ENCODE results near the gene TMEM43. TPM values are rescaled to one million over a fixed set of nuclear protein-coding genes. Genes with fewer than 3 reads are reported as not detected.

Gene TMEM43
- total RNA-seq, 1 experiment from 2014 or later: 36.7 TPM

- H3K79me1 ChIP-seq (ENCODE audit: insufficient read depth, low read depth, low read length, poor library complexity, severe bottlenecking): peaks cover 9% of the 10 kb centered on the region
- no peak overlapping the region for H3K4ac ChIP-seq (ENCODE audit: low read depth, low read length)
- WGBS (ENCODE audit: extremely low coverage, insufficient read length, low lambda C conversion rate): no CpG with 5 or more reads among the region's 4 CpGs
- DNase-seq: no peak
- H4K8ac ChIP-seq (replicated peaks; ENCODE audit: insufficient read length, low read depth, low read length): no peak overlapping the region
- no peak overlapping the region for H4K5ac ChIP-seq (ENCODE audit: insufficient read length, low read depth, low read length)
- peaks cover 4% of the 10 kb centered on the region for H3K23me2 ChIP-seq (ENCODE audit: insufficient read length, low read depth, low read length, poor library complexity, severe bottlenecking)
- Mint-ChIP-seq H3K27me3 (ENCODE audit: low read depth) (no peaks in the 10 kb centered on the region), H3K4me3 (no peak overlapping the region), H3K4me1 (peaks cover 6 to 11% of the 10 kb centered on the region in 2 experiments), H3K27ac (0 out of 7 replicates have a peak overlapping the region, but pooled peaks of 1 of the 3 experiments have one; percentile 11), H3K36me3 (ENCODE audit: insufficient read depth in 1 of 3, low read depth in 3 of 3) (peaks cover 29 to 75% (median 68%) of the 10 kb centered on the region in 3 experiments; a peak in 6 of 7 replicates), H3K9me3 (no peaks in the 10 kb centered on the region; a peak in 1 of 5 replicates)
- no peak overlapping the region for H3T11ph ChIP-seq (ENCODE audit: low read length)
- H3K27ac ChIP-seq (ENCODE audit: insufficient read length, low read depth, low read length): no peak overlapping the region
- no peak for TF ChIP-seq CTCF (conservative IDR thresholded peaks at IDR 0.05)
- peaks cover 3% of the 10 kb centered on the region; the same call in 1 of the 2 replicates for H3K79me2 ChIP-seq (ENCODE audit: insufficient read depth, low read length)
- no peak overlapping the region for H3K56ac ChIP-seq (ENCODE audit: insufficient read length, low read depth, low read length)
- no peak overlapping the region for H3K4me2 ChIP-seq (ENCODE audit: insufficient read depth, insufficient read length, low read length)
- no peak overlapping the region for H2BK5ac ChIP-seq (ENCODE audit: insufficient read length, low read length)
- H2AK5ac ChIP-seq (ENCODE audit: insufficient read length, low read length): no peak overlapping the region
- no peak overlapping the region for H3K18ac ChIP-seq (ENCODE audit: insufficient read length, low read depth, low read length)
- no peak overlapping the region for H4K91ac ChIP-seq (ENCODE audit: insufficient read length, low read depth, low read length)
- no peak overlapping the region for H3K23ac ChIP-seq (ENCODE audit: insufficient read length, low read depth, low read length)
- H3K9ac ChIP-seq (ENCODE audit: extremely low read depth, insufficient read length, low read length): no peak overlapping the region
- H4K20me1 ChIP-seq (ENCODE audit: control insufficient read depth, insufficient read depth, insufficient read length): no peaks in the 10 kb centered on the region
- no peak overlapping the region for H2AFZ ChIP-seq (ENCODE audit: low read length)
- H2BK120ac ChIP-seq (ENCODE audit: low read depth, low read length, poor library complexity, severe bottlenecking): no peak overlapping the region
- H2BK15ac ChIP-seq (ENCODE audit: low read depth, low read length): no peak overlapping the region
- no peak overlapping the region for H2BK12ac ChIP-seq (ENCODE audit: insufficient read length, low read depth, low read length)
- H3K9me3 ChIP-seq (ENCODE audit: control insufficient read depth, low read depth, low read length): no peaks in the 10 kb centered on the region
- H3K14ac ChIP-seq (ENCODE audit: insufficient read depth, low read length): no peak overlapping the region
- no peaks in the 10 kb centered on the region for H3K27me3 ChIP-seq (ENCODE audit: insufficient read depth, low read length)
- no peaks in the 10 kb centered on the region for H3K4me1 ChIP-seq (ENCODE audit: insufficient read depth, low read length)
- H2BK20ac ChIP-seq (ENCODE audit: low read depth, low read length, poor library complexity, severe bottlenecking): no peak overlapping the region
These were observed 5.4 kb downstream of the TMEM43 start for GRCh38 chr3:14130230-14130629.
